AML-193 (cell line): ENCODE measurements around the gene WASHC2A.
"Not testable (repeated sequence)": the region's sequence is repeated elsewhere in the genome, so short reads cannot be mapped to it uniquely, and the experiment has no call there.

Experiments used
- DNase-seq, 2 experiments: peaks; one replicate each; lab custom pipeline; 2025; lab: John Stamatoyannopoulos, UW

WASHC2A gene

GRCh38 chr10:50067546-50068351 lies at the start of gene WASHC2A:
WASHC2A (plus strand) TSS chr10:50067954; CDS start chr10:50068006, 52 bp downstream.
- DNase-seq = peak; percentile 62

GRCh38 chr10:50019279-50019678 lies 48.5 kb upstream of the WASHC2A start:
- DNase-seq = not testable (repeated sequence)

GRCh38 chr10:50020451-50021024 lies 47.2 kb upstream of the WASHC2A start:
- DNase-seq = not testable (repeated sequence)

- DNase-seq = no peak
These were observed 46.1 kb upstream of the WASHC2A start for GRCh38 chr10:50021646-50022045.

- not testable (repeated sequence) for DNase-seq
These were observed 42.9 kb upstream of the WASHC2A start for GRCh38 chr10:50024716-50025383.

- no peak for DNase-seq
These were observed 42.1 kb upstream of the WASHC2A start for GRCh38 chr10:50025627-50026026.

GRCh38 chr10:50027195-50027594 lies 40.6 kb upstream of the WASHC2A start:
- no peak for DNase-seq

- DNase-seq = no peak
These were observed 34.3 kb upstream of the WASHC2A start for GRCh38 chr10:50033481-50033880.

GRCh38 chr10:50035337-50035736 lies 32.4 kb upstream of the WASHC2A start:
- DNase-seq = peak in 1 of 2 experiments; percentile 5

- DNase-seq = no peak
These were observed 22.7 kb upstream of the WASHC2A start for GRCh38 chr10:50044941-50045664.

- DNase-seq = not testable (repeated sequence)
These were observed 21.3 kb upstream of the WASHC2A start for GRCh38 chr10:50046457-50046856.

GRCh38 chr10:50047594-50047993 lies 20.2 kb upstream of the WASHC2A start:
- DNase-seq = not testable (repeated sequence)

- not testable (repeated sequence) for DNase-seq
These were observed 15.6 kb upstream of the WASHC2A start for GRCh38 chr10:50051995-50052660.

- DNase-seq = not testable (repeated sequence)
These were observed 14.9 kb upstream of the WASHC2A start for GRCh38 chr10:50052778-50053376.

GRCh38 chr10:50055494-50056292 lies 12.1 kb upstream of the WASHC2A start:
- DNase-seq = not testable (repeated sequence)

GRCh38 chr10:50056654-50057053 lies 11.1 kb upstream of the WASHC2A start:
- DNase-seq = not testable (repeated sequence)

- DNase-seq = not testable (repeated sequence)
These were observed 9.0 kb upstream of the WASHC2A start for GRCh38 chr10:50058727-50059126.

GRCh38 chr10:50059946-50060345 lies 7.8 kb upstream of the WASHC2A start:
- not testable (repeated sequence) for DNase-seq

GRCh38 chr10:50061548-50061947 lies 6.2 kb upstream of the WASHC2A start:
- not testable (repeated sequence) for DNase-seq

- DNase-seq = no peak
These were observed 4.7 kb upstream of the WASHC2A start for GRCh38 chr10:50063100-50063499.
